Pancreas (tissue), 10 donors: Measurements from ENCODE around the gene S100A13. TPM values are rescaled to one million over a fixed set of nuclear protein-coding genes. Genes with fewer than 3 reads are reported as not detected.
A peak's percentile ranks its signal among the peaks of the same experiment; 100 is the strongest.
"Not testable (repeated sequence)": the region's sequence is repeated elsewhere in the genome, so short reads cannot be mapped to it uniquely, and the experiment has no call there.

ENCODE experiments used
- ATAC-seq, 4 donors: fragments of 200-7000 bp; cut with Tn5 transposase; one replicate each; pipeline versions ENCODE4 v1.8.0 to v1.9.1; 2020; ENCODE audit warnings: mild to moderate bottlenecking in 4 of 4, moderate library complexity in 4 of 4
- DNase-seq, 6 donors: peaks; one replicate each; pipeline ENCODE4 v3.0.0-alpha.2; 2020
- FAIRE-seq: peaks from 2 replicates; lab custom pipeline; 2012; peaks lifted over from hg19 to GRCh38; lab: Jason Lieb, UNC
- H3K27ac ChIP-seq, 4 donors: fragments of 200-600 bp; sonication (generic); 1 replicate in 3 of 4; 2 replicates in 1 of 4; pipeline versions ENCODE4 v1.5.0 to v1.8.0; 2020
- H3K27me3 ChIP-seq, 4 donors: fragments of 200-600 bp; one replicate each; pipeline ENCODE4 v1.8.0; 2021
- H3K36me3 ChIP-seq, 3 donors: fragments of 200-600 bp; sonication (generic) in 1 of 3; one replicate each; pipeline versions ENCODE4 v1.5.0 to v1.8.0; 2020 to 2021
- H3K4me1 ChIP-seq, 3 donors: fragments of 200-600 bp; one replicate each; pipeline ENCODE4 v1.8.0; 2021
- H3K4me3 ChIP-seq, 4 donors: fragments of 200-600 bp; sonication (generic) in 2 of 4; one replicate each; pipeline versions ENCODE4 v1.5.0 to v1.8.0; 2020 to 2021
- H3K9me3 ChIP-seq, 4 donors: fragments of 200-600 bp; one replicate each; pipeline ENCODE4 v1.8.0; 2021
- WGBS, 2 donors: extraction: QIAGEN DNeasy Blood & Tissue Kit; methylation state at CpG; one replicate each; pipeline ENCODE4 v1.1.7; 2013; 5-methylcytosine and 5-hydroxymethylcytosine counted together
- intact Hi-C, 3 donors: fragments of 100-400 bp; cut with DNase I; formaldehyde crosslinking; loops; one replicate each; pipeline versions ENCODE4 v1.11.1 to v1.14.2; 2022
- polyA plus RNA-seq, 2 donors: library from polyadenylated mRNA; stranded (reverse); fragments of 200-250 nt; gene quantifications; one replicate each; pipeline ENCODE4 v1.2.3, GENCODE V29; 2013
- total RNA-seq, 6 donors: library from RNA; stranded (reverse); fragmentation: NEBNext Ultra II Directional in 4 of 6; extraction: Animal tissue kit (Norgen Biotek cat#: 25700) in 4 of 6; gene quantifications; one replicate each; pipeline versions ENCODE4 v1.2.1 to v1.2.4, GENCODE V29; 2021 to 2023
- TF ChIP-seq, protein P1 (sequence below), 4 donors: fragments of 200-600 bp; sonication (generic) in 3 of 4; IDR thresholded peaks; one replicate each; pipeline versions ENCODE4 v1.5.0 to v1.8.0; 2021; ENCODE audit warnings: antibody characterized with exemption in 4 of 4
- donor health status: healthy with polysubstance abuse.
- donor health status: DM: no; HTN: no; CAD: no; lungs with moderate emphysema.
- donor health status: DM: no; HTN: no; CAD: no.
- donor health status: control.
- donor health status: control.
- donor health status: Bipolar disorder and iron deficiency.
- donor health status: DM: yes; HTN: yes; CAD: no.
- donor health status: DM: no; HTN: no; CAD: no.
- donor health status: DM: no; HTN: no; CAD: no.
- donor health status: DM: yes; HTN: yes; CAD: no.

Gene S100A13
- total and polyA plus RNA-seq, 8 donors: 22.0 to 125 (median 39.5) TPM

DNA sequence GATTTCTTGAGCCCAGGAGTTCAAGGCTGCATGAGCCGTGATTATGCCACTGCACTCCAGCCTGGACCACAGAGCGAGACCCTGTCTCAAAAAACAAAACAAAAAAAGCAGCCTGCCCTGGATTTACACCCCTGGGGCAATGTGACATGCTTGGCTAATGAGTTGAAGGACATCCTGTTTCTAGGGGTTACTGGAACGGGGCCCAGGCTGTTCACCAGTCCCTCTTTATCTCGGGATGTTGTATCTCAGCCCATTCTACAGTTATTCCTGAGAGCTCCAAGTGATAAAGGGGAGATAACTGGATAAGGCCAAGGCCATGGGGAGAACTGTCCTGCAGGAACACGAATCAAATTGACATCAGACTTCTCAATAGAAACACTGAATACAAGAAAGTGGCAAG, 40.0 kb downstream of the S100A13 start:
- H3K4me3 ChIP-seq: no peak overlapping the region
- ATAC-seq (no peak), FAIRE-seq (no peak), DNase-seq (no peak)
- TF ChIP-seq, protein P1, sequence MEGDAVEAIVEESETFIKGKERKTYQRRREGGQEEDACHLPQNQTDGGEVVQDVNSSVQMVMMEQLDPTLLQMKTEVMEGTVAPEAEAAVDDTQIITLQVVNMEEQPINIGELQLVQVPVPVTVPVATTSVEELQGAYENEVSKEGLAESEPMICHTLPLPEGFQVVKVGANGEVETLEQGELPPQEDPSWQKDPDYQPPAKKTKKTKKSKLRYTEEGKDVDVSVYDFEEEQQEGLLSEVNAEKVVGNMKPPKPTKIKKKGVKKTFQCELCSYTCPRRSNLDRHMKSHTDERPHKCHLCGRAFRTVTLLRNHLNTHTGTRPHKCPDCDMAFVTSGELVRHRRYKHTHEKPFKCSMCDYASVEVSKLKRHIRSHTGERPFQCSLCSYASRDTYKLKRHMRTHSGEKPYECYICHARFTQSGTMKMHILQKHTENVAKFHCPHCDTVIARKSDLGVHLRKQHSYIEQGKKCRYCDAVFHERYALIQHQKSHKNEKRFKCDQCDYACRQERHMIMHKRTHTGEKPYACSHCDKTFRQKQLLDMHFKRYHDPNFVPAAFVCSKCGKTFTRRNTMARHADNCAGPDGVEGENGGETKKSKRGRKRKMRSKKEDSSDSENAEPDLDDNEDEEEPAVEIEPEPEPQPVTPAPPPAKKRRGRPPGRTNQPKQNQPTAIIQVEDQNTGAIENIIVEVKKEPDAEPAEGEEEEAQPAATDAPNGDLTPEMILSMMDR (IDR thresholded peaks at IDR 0.05): no peak
- no peaks in the 10 kb centered on the region for H3K9me3 ChIP-seq
- 50 to 62% methylated on average over 5 of the region's 5 CpGs for WGBS, 2 donors
- no peaks in the 10 kb centered on the region for H3K36me3 ChIP-seq
- H3K27ac ChIP-seq: no peak overlapping the region
- H3K27me3 ChIP-seq: no peaks in the 10 kb centered on the region
- intact Hi-C loops: no loop called here
- H3K4me1 ChIP-seq: peaks cover 0 to under 1% (median 0%) of the 10 kb centered on the region in 3 donors

DNA sequence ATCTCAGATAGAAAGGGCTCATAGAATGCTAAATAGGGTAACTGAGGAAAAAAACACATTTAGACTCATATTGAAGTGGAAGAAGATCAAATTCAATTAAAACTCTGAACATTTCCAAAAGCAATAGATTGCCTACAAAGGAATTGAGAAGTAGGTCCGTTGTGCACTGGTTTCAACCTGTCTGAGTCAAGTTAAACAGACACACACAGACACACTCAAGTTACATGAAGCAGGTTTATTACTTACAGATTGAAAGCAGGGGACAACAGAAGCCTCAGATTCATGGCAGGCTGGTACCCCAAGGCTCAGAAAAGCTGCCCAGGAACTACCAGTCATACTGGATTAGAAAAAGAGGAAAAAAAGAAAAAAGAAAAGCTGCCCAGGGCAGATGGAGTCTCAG, 41.0 kb downstream of the S100A13 start:
- Histone ChIP-seq H3K4me1 (no peaks in the 10 kb centered on the region), H3K27ac (no peak overlapping the region), H3K27me3 (no peaks in the 10 kb centered on the region), H3K4me3 (no peak overlapping the region), H3K9me3 (no peaks in the 10 kb centered on the region), H3K36me3 (no peaks in the 10 kb centered on the region)
- ATAC-seq (no peak), FAIRE-seq (no peak), DNase-seq (no peak)
- intact Hi-C loops: no loop called here
- TF ChIP-seq, protein P1 (IDR thresholded peaks at IDR 0.05): no peak
- 50 to 52% methylated on average over 1 of the region's 1 CpG for whole genome bisulfite sequencing, 2 donors

DNA sequence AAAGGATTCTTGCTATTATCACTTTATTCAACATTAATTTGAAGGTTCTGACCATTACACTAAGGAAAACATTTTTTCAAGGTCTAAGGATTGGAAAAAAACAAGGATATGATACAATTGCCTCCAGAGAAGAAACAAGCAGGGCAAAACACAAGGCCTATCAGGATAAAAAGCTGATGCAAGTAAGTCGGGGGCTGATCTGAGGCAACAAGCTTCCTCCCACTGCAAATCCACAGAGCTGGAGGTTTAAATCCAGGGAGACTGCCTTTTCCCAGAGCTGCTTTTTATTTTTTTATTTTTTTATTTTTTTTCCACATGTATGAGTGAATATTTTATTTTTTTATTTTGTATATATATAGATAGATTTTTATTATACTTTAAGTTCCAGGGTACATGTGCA, 42.3 kb downstream of the S100A13 start:
- intact Hi-C loops: no loop called here
- Histone ChIP-seq H3K27me3 (no peaks in the 10 kb centered on the region), H3K9me3 (no peaks in the 10 kb centered on the region), H3K36me3 (no peaks in the 10 kb centered on the region), H3K4me1 (no peaks in the 10 kb centered on the region), H3K27ac (no peak overlapping the region), H3K4me3 (no peak overlapping the region)
- 88 to 90% methylated on average over 1 of the region's 1 CpG for WGBS, 2 donors
- TF ChIP-seq, protein P1 (IDR thresholded peaks at IDR 0.05): no peak
- no peak for FAIRE-seq
- no peak for DNase-seq
- no peak for ATAC-seq

DNA sequence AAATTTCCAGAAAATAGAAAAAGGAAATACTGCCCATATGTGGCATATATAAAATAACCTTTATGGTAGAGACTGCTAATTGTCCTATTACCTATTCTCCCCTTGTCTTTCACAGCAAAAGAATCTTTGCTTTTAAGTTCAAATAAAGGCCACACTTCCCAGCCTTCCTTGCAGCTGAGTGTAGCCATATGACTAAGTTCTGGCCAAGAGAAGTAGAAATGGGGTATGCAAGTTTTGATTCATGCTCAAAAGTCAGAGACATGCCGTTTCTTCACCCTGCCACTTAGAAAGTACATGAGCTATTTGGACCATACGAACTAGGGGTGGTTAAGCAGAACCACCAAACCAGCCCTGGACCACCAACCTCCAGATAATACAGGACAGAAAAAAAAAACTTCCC, 43.3 kb downstream of the S100A13 start:
- no peaks in the 10 kb centered on the region for H3K36me3 ChIP-seq
- no peak overlapping the region for H3K27ac ChIP-seq
- H3K4me1 ChIP-seq: no peaks in the 10 kb centered on the region
- DNase-seq (no peak), FAIRE-seq (no peak), ATAC-seq (no peak)
- H3K27me3 ChIP-seq: no peaks in the 10 kb centered on the region
- H3K9me3 ChIP-seq: no peaks in the 10 kb centered on the region
- intact Hi-C loops: no loop called here
- TF ChIP-seq, protein P1 (IDR thresholded peaks at IDR 0.05): no peak
- H3K4me3 ChIP-seq: no peak overlapping the region
- 76 to 82% methylated on average over 2 of the region's 2 CpGs for WGBS, 2 donors

DNA sequence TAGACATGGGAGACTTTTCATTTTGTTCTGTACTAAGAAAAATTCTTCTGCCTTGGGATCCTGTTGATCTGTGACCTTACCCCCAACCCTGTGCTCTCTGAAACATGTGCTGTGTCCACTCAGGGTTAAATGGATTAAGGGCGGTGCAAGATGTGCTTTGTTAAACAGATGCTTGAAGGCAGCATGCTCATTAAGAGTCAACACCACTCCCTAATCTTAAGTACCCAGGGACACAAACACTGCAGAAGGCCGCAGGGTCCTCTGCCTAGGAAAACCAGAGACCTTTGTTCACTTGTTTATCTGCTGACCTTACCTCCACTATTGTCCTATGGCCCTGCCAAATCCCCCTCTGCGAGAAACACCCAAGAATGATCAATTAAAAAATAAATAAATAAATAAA, 43.8 kb downstream of the S100A13 start:
- intact Hi-C loops, DNase-seq, H3K4me3 ChIP-seq, H3K36me3 ChIP-seq, H3K27ac ChIP-seq, ATAC-seq, FAIRE-seq, H3K4me1 ChIP-seq, H3K9me3 ChIP-seq, H3K27me3 ChIP-seq: not testable (repeated sequence)
- 67 to 82% methylated on average over 2 of the region's 3 CpGs for WGBS, 2 donors

DNA sequence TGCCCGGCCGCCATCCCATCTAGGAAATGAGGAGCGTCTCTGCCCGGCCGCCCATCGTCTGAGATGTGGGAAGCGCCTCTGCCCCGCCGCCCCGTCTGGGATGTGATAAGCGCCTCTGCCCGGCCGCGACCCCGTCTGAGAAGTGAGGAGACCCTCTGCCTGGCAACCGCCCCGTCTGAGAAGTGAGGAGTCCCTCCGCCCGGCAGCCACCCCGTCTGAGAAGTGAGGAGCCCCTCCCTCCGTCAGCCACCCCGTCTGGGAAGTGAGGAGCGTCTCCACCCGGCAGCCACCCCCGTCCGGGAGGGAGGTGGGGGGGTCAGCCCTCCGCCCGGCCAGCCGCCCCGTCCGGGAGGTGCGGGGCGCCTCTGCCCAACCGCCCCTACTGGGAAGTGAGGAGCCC, 44.5 kb downstream of the S100A13 start:
- ATAC-seq, H3K36me3 ChIP-seq, FAIRE-seq, H3K27me3 ChIP-seq, H3K4me1 ChIP-seq, H3K27ac ChIP-seq, H3K9me3 ChIP-seq, H3K4me3 ChIP-seq, intact Hi-C loops: not testable (repeated sequence)
- DNase-seq: peak in 1 of 6 donors; percentile 54
- 90 to 93% methylated on average over 32 to 34 of the region's 34 CpGs for WGBS, 2 donors
